Caco-2 (cell line): ENCODE results near the gene TMEM101. TPM values are rescaled to one million over a fixed set of nuclear protein-coding genes. Genes with fewer than 3 reads are reported as not detected.

Experiments used
- BruUV-seq: library from RNA; stranded (reverse); fragments of 400-500 nt; replicated peaks from 2 replicates; lab custom pipeline; 2021; lab: Mats Ljungman, UMichigan
- CTCF ChIA-PET: fragments of 300-600 bp; sonication (Branson Sonifier 250); formaldehyde crosslinking; loops from one replicate; lab custom pipeline; 2022; ENCODE audit warnings: antibody characterized with exemption; lab: Charles Lee
- POLR2A ChIA-PET: fragments of 300-600 bp; sonication (Branson Sonifier 250); formaldehyde crosslinking; loops from one replicate; lab custom pipeline; 2022; ENCODE audit warnings: antibody characterized with exemption; lab: Charles Lee
- DNase-seq, 2 experiments: peaks; one replicate each; pipeline versions ENCODE4 v3.0.0 to v3.0.0-alpha.2; 2020 to 2022
- H3K27me3 ChIP-seq: replicated peaks from 2 replicates; pipeline ENCODE4 v1.6.0; 2011; ENCODE audit warnings: low read length; ENCODE audit not compliant: control insufficient read depth, insufficient read depth
- H3K36me3 ChIP-seq: 2 replicates; pipeline ENCODE4 v1.5.1; 2011; ENCODE audit warnings: low read length; ENCODE audit not compliant: control insufficient read depth, insufficient read depth
- H3K4me1 ChIP-seq: fragments of 250-450 bp; sonication (Bioruptor Pico); 2 replicates; pipeline ENCODE4 v1.5.1; 2020; ENCODE audit warnings: mild to moderate bottlenecking
- H3K4me3 ChIP-seq: 2 replicates; pipeline ENCODE4 v1.5.1; 2011; ENCODE audit warnings: low read depth, mild to moderate bottlenecking, control low read depth, low read length
- H3K9me3 ChIP-seq: fragments of 250-450 bp; sonication (Bioruptor Pico); 2 replicates; pipeline ENCODE4 v1.5.1; 2020; ENCODE audit warnings: mild to moderate bottlenecking, moderate library complexity
- H3K27ac Mint-ChIP-seq: one replicate; pipeline ENCODE4 v1.8.0; 2022; ENCODE audit warnings: mixed read lengths; ENCODE audit not compliant: unreplicated experiment
- H3K27me3 Mint-ChIP-seq: one replicate; pipeline ENCODE4 v1.8.0; 2022; ENCODE audit warnings: mixed read lengths; ENCODE audit not compliant: insufficient read depth, unreplicated experiment
- H3K36me3 Mint-ChIP-seq: one replicate; pipeline ENCODE4 v1.8.0; 2022; ENCODE audit warnings: mild to moderate bottlenecking, mixed read lengths; ENCODE audit not compliant: insufficient read depth, unreplicated experiment
- H3K4me1 Mint-ChIP-seq: one replicate; pipeline ENCODE4 v1.8.0; 2022; ENCODE audit warnings: low read depth, mixed read lengths; ENCODE audit not compliant: unreplicated experiment
- H3K4me3 Mint-ChIP-seq: one replicate; pipeline ENCODE4 v1.8.0; 2022; ENCODE audit warnings: mild to moderate bottlenecking, moderate library complexity, mixed read lengths; ENCODE audit not compliant: unreplicated experiment
- H3K9me3 Mint-ChIP-seq: one replicate; pipeline ENCODE4 v1.8.0; 2022; ENCODE audit warnings: mixed read lengths; ENCODE audit not compliant: unreplicated experiment
- CTCF ChIP-seq, 2 experiments: fragments of 200-600 bp in 1 of 2; IDR thresholded peaks; 1 replicate in 1 of 2; 2 replicates in 1 of 2; pipeline versions ENCODE4 v1.5.1 to v1.8.0; 2011 to 2022; ENCODE audit warnings: antibody characterized with exemption in 1 of 2, control low read depth in 1 of 2, inconsistent platforms in 1 of 2, low read depth in 1 of 2, low read length in 1 of 2, mild to moderate bottlenecking in 1 of 2, moderate library complexity in 1 of 2; ENCODE audit not compliant: insufficient read depth in 1 of 2, severe bottlenecking in 1 of 2, unreplicated experiment in 1 of 2
- intact Hi-C: fragments of 100-400 bp; cut with micrococcal nuclease; formaldehyde crosslinking; loops from one replicate; pipeline ENCODE4 v1.10.0; 2022; ENCODE audit not compliant: unreplicated experiment
- total RNA-seq: library from RNA; stranded (reverse); gene quantifications from 2 replicates; pipeline ENCODE4 v1.2.3, GENCODE V29; 2022

The TMEM101 gene
- total RNA-seq, 1 experiment from 2014 or later, result 41.7 TPM

- no peak for DNase-seq
These were observed 30.7 kb upstream of the TMEM101 start for GRCh38 chr17:44045486-44045885.

GRCh38 chr17:44044071-44044470, 29.3 kb upstream of the TMEM101 start:
- H3K36me3 ChIP-seq, result peaks cover 4% of the 10 kb centered on the region; the same call in 1 of the 2 replicates
- DNase-seq, result no peak
- no peak for TF ChIP-seq CTCF (IDR thresholded peaks at IDR 0.05; ENCODE audit: insufficient read depth in 1 of 2, low read depth in 1 of 2, low read length in 1 of 2, severe bottlenecking in 1 of 2, unreplicated experiment in 1 of 2)
- H3K9me3 ChIP-seq, result no peaks in the 10 kb centered on the region
- Mint-ChIP-seq H3K4me1 (peaks cover 6% of the 10 kb centered on the region), H3K27me3 (no peaks in the 10 kb centered on the region), H3K9me3 (no peaks in the 10 kb centered on the region), H3K4me3 (no peak overlapping the region), H3K27ac (no peak overlapping the region), H3K36me3 (peaks cover 58% of the 10 kb centered on the region)
- CTCF ChIA-PET, result no interaction called here
- no TSS peak for BruUV-seq
- H3K4me1 ChIP-seq, result no peaks in the 10 kb centered on the region
- POLR2A ChIA-PET, result interaction anchor here (0.6 to 1.1 kb wide), 2 partner anchors 22 to 28 kb away, joined by 3 read pairs; no protein-coding TSS in a partner anchor
- H3K4me3 ChIP-seq, result no peak overlapping the region
- H3K27me3 ChIP-seq, result no peaks in the 10 kb centered on the region
- intact Hi-C loops, result no loop called here

More at GRCh38 chr17:44045486-44045885, 30.7 kb upstream of the TMEM101 start:
- Mint-ChIP-seq H3K4me3 (no peak overlapping the region), H3K27ac (no peak overlapping the region), H3K4me1 (peaks cover 6% of the 10 kb centered on the region), H3K27me3 (no peaks in the 10 kb centered on the region), H3K9me3 (no peaks in the 10 kb centered on the region), H3K36me3 (peaks cover 60% of the 10 kb centered on the region)
- CTCF ChIA-PET, result no interaction called here
- Histone ChIP-seq H3K36me3 (peaks cover 2% of the 10 kb centered on the region), H3K27me3 (no peaks in the 10 kb centered on the region), H3K4me3 (no peak overlapping the region), H3K4me1 (no peaks in the 10 kb centered on the region), H3K9me3 (no peaks in the 10 kb centered on the region)
- POLR2A ChIA-PET, result no interaction called here
- intact Hi-C loops, result no loop called here
- no TSS peak for BruUV-seq
- TF ChIP-seq CTCF (IDR thresholded peaks at IDR 0.05; ENCODE audit: insufficient read depth in 1 of 2, low read depth in 1 of 2, low read length in 1 of 2, severe bottlenecking in 1 of 2, unreplicated experiment in 1 of 2), result no peak

- Histone ChIP-seq H3K4me3 (no peak overlapping the region), H3K4me1 (no peaks in the 10 kb centered on the region), H3K27me3 (no peaks in the 10 kb centered on the region), H3K9me3 (no peaks in the 10 kb centered on the region), H3K36me3 (peaks cover 3% of the 10 kb centered on the region; the same call in 1 of the 2 replicates)
- BruUV-seq, result no TSS peak
- ChIA-PET POLR2A (no interaction called here), CTCF (interaction anchor here (0.7 to 1.7 kb wide), 2 partner anchors 44 to 99 kb away, joined by 3 to 5 read pairs; no protein-coding TSS in a partner anchor)
- intact Hi-C loops, result no loop called here
- DNase-seq, result no peak
- Mint-ChIP-seq H3K36me3 (peaks cover 58% of the 10 kb centered on the region), H3K4me3 (no peak overlapping the region), H3K4me1 (peaks cover 6% of the 10 kb centered on the region), H3K27me3 (no peaks in the 10 kb centered on the region), H3K27ac (no peak overlapping the region), H3K9me3 (no peaks in the 10 kb centered on the region)
- no peak for TF ChIP-seq CTCF (IDR thresholded peaks at IDR 0.05; ENCODE audit: insufficient read depth in 1 of 2, low read depth in 1 of 2, low read length in 1 of 2, severe bottlenecking in 1 of 2, unreplicated experiment in 1 of 2)
These were observed 28.5 kb upstream of the TMEM101 start for GRCh38 chr17:44043272-44043696.
